COLO829 (cell line): ENCODE results near the gene SF3A2.
A peak's percentile ranks its signal among the peaks of the same experiment; 100 is the strongest.

Experiments used
- DNase-seq: peaks from one replicate; pipeline ENCODE4 v3.0.0; 2012; ENCODE audit warnings: low spot score

SF3A2 gene

DNA sequence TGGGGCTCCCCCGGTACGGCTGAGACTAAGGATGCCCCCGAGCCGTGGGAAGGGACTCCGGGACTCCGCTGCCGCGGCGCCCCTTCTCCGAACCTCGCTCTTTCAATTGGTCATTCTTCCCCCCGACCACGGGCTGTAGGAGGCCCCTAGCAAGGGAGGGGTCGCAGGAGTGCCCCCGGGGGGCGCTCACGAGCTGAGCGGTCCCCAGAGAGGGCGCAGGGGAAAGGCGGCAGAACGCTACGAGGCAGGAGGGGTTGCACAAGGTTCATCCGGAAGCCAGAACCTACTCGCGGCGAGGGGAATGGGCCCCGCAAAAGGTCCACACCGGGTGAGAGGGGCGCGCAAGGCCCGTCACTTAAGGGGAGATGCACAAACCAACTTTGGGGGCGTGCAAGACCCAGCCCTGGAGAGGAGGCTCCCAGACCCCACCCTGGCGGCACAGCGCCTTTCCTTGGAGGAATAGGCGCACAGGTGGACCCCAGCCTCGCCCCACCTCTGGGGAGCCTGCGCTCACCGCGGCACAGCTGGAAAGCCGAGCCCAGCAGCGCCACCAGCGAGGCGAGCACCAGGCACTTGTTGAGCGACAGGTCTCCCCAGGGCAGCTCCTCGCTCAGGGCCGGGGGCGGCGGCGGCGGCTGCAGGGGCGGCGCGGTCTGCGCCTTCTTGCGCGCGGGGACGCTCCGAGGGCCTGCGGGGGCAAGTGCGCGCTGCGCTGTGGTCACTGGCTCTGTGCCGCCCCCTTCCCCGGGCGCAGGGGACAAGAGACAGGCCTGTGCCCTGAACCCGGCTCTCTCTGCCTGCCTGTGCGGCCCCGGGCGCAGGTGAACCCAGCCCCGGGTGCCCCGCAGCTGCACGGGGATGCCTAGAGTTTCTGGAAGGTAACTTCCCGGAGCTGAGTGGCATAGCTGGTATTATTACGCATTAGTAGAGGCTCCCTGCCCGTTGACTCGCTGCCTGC lies 16.8 kb downstream of the SF3A2 start:
- DNase-seq, result no peak

GRCh38 chr19:2254064-2254872 lies 17.6 kb downstream of the SF3A2 start:
- no peak for DNase-seq

GRCh38 chr19:2255112-2255845 lies 18.7 kb downstream of the SF3A2 start:
- no peak for DNase-seq

DNA sequence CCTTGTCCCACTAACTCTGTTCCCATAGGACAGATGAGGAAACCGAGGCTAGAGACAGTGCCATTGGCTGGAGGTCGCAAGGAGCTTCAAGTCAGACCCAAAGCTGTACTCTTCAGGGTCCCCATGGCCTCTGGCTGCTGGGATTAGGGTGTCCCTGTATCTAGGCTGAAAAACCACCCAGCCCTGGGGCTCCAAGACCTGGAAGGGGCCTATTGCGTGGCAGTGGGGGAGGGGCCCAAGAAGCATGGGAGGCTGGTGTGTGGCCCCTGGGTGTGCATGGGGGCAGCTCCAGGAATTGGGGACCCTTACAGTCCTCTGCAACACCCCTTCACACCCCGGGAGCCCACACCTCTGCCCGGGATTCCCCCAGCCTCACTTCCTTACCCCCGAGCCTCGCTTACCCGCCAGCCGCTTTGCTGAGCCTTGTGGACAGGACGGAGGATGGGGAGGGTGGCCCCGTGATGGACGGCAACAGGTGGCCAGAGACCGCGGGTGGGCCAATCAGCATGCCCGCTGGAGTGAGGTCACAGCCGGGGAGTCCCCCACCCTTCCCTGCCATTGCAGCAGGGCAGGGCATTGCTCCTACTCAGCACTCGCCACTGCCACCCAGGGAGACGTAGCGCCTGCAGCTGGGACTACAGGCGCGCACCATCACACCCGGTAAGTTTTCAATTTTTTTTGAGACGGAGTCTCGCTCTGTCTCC lies 19.5 kb downstream of the SF3A2 start, which contains the start of gene JSRP1:
Gene JSRP1, minus strand, starts transcription at position 436 of the 704 bp plus-strand sequence. CDS start 1,103 bp downstream, outside the sequence.
- no peak for DNase-seq

DNA sequence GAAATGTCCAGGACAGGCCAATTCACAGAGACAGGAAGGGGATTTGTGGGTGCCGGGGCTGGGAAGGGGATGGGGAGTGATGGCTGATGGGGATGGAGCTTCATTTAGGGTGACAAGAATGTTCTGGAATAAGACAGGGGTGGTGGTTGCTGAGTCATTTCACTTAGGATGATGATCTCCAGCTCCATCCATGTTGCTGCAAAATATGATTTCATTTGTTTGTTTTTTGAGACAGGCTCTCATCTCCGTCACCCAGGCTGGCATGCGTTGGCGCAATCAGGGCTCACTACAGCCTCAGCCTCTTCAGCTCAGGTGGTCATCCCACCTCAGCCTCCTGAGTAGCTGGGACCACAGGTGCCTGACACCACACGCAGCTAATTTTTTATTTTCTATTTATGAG lies 22.7 kb downstream of the SF3A2 start:
- no peak for DNase-seq

GRCh38 chr19:2260341-2260805 lies 23.7 kb downstream of the SF3A2 start:
- DNase-seq, result no peak

GRCh38 chr19:2261438-2262172 lies 25.0 kb downstream of the SF3A2 start:
- no peak for DNase-seq

GRCh38 chr19:2266183-2266993 lies 29.8 kb downstream of the SF3A2 start:
- DNase-seq, result peak; percentile 43

- no peak for DNase-seq
Measured at GRCh38 chr19:2268480-2268830, 31.8 kb downstream of the SF3A2 start.

DNA sequence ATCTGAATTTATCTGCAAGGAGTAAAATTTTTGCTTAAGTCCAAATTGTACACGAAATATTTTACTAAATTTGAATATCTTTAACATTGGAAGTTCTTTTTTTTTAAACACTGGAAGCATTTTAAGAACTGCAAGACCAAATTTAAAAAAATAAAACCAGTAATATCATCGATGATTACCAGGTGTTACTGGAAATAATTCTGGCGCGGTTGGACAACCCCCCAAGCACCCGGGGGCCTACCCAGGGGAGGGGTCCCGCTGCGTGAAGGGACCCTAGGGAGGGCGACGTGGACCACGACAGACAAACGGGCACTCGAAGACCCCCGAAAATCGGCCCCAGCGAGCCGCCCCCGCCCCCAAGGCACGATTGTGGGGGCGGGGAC lies 32.2 kb downstream of the SF3A2 start:
- no peak for DNase-seq

DNA sequence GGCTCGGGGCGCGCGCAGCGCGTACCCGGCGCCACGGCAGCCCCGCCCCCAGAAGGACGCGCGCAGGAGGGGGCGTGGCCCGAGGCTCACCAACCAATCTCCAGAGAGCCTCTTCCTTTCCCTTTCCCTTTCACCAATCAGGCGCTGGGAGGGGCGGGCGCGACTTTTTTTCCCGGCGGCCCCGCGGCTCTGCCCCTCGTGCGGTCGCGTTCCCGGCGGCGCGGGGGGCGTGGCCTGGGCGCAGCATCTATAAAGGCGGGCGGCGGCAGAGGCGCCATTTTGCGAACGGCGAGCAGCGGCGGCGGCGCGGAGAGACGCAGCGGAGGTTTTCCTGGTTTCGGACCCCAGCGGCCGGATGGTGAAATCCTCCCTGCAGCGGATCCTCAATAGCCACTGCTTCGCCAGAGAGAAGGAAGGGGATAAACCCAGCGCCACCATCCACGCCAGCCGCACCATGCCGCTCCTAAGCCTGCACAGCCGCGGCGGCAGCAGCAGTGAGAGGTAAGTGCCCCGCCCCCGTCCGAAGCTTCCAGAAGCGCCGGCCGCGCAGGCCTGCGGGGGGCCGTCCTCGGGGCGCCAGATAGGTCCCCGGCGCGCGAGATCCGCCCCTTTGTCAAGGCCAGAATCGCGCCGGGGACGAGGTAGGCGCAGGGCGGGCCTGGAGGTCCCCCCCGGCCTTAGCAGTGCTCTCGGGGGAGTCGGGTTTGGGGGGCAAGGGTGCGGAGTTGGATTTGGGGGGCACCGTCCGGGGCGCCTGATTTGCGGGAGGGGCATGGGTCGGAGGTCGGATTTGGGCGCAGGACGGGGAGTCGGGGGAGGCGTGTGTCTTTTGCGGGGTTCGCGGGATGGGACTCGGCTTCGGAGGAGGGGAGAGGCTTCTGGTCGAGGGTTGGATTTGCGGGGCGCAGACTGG lies 32.9 kb downstream of the SF3A2 start:
- DNase-seq, result peak; percentile 100

DNA sequence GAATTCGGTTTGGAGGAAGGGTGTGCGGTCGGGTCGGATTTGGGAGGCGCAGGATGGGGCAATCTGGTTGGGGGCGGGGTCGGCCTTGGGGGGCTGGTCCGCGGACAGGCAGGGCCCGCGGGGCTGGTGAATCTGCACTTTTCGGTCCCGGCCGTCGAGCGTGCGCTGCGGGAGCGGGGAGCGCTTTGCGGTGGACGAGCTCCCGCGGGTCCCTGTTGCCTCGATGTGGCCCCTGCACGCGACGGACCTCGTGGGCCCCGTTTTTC lies 33.5 kb downstream of the SF3A2 start:
- DNase-seq, result no peak

- peak; percentile 66 for DNase-seq
Measured at GRCh38 chr19:2270423-2271233, 34.0 kb downstream of the SF3A2 start.

GRCh38 chr19:2271234-2272103 lies 34.8 kb downstream of the SF3A2 start:
- DNase-seq, result no peak

GRCh38 chr19:2273356-2274184 lies 36.9 kb downstream of the SF3A2 start:
- peak; percentile 89 for DNase-seq

DNA sequence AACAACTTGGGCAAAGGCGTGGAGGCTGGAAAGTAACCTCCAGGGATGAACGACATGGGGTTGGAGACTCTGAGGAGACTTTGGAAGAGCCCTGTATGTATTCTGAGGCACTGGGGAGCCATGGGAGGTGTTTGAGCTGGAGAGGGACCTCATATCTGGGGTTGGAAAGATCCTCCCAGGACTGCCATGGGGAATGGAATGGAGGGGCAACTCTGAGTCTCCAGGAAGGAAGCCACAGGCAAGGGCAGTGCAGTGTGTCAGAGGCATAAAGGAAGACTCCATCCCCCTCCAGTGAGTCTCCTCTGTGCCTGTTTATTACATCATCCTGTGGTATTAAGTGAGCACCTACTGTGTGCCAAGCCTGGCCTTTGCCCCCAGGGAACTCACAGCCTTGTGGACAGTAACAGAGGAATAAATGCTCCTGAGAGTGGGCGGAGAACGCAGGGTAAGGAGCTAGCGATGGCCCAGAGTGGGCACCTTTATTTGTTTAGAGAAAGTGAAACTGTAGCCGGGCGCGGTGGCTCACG lies 37.6 kb downstream of the SF3A2 start:
- DNase-seq, result no peak
